Measurements from ENCODE around the gene TUBAL3.

The TUBAL3 gene

GRCh38 chr10:5346881-5347280 is 57.7 kb downstream of the TUBAL3 start:
- in situ Hi-C loops (cut with MboI; ENCODE audit: low sequenced_read_pairs), result no loop called here

- in situ Hi-C loops (cut with MboI; ENCODE audit: low sequenced_read_pairs), result no loop called here
These were observed 59.9 kb downstream of the TUBAL3 start for GRCh38 chr10:5344746-5345145.

GRCh38 chr10:5343979-5344378 is 60.6 kb downstream of the TUBAL3 start:
- in situ Hi-C loops (cut with MboI; ENCODE audit: low sequenced_read_pairs), result no loop called here

DNA sequence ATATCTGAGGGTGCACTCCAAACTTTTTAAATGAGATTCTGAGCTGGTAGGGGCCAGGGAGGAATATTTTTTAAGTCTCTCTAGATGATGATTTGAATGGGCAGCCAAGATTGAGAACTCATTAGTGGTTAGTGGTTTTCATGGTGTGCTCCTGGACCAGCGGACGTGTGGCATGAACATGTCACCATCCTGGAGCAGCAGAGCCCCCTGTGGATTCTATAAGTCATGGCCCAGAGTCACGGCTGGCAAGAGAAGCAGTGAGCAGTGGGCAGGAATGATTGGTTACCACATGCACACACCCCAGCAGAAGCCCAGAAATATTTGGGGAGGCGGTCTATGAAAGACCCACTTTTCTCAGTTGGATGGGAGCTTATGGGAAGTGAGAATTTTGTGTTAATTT is 61.1 kb downstream of the TUBAL3 start:
- in situ Hi-C loops (cut with MboI; ENCODE audit: low sequenced_read_pairs), result no loop called here

Data from HL-60/S4 treated with phorbol 12-myristate 13-acetate at 8.2 ng/mL for 4 days and 3 days (cell line).